Liver (tissue), 9 donors: Measurements from ENCODE around the gene TSPAN32. TPM values are rescaled to one million over a fixed set of nuclear protein-coding genes. Genes with fewer than 3 reads are reported as not detected.
A peak's percentile ranks its signal among the peaks of the same experiment; 100 is the strongest.

Experiments used
- DNase-seq: peaks from one replicate; pipeline ENCODE4 v3.0.0-alpha.2; 2017; ENCODE audit warnings: low spot score
- H3K27ac ChIP-seq, 2 donors: one replicate each; pipeline ENCODE4 v1.7.0; 2013; ENCODE audit warnings: inconsistent platforms in 2 of 2, low read length in 2 of 2, control low read depth in 1 of 2, low read depth in 1 of 2, mild to moderate bottlenecking in 1 of 2
- H3K27me3 ChIP-seq, 4 donors: one replicate each; pipeline versions ENCODE4 v1.6.1 to v1.7.0; 2013; ENCODE audit warnings: low read length in 3 of 4, inconsistent platforms in 1 of 4, mild to moderate bottlenecking in 1 of 4, moderate library complexity in 1 of 4; ENCODE audit not compliant: control insufficient read depth in 4 of 4, insufficient read depth in 4 of 4
- H3K36me3 ChIP-seq, 4 donors: one replicate each; pipeline versions ENCODE4 v1.6.1 to v1.7.0; 2013; ENCODE audit warnings: low read length in 3 of 4, mild to moderate bottlenecking in 3 of 4, low read depth in 1 of 4, moderate library complexity in 1 of 4; ENCODE audit not compliant: control insufficient read depth in 4 of 4, insufficient read depth in 3 of 4
- H3K4me1 ChIP-seq, 4 donors: one replicate each; pipeline versions ENCODE4 v1.6.1 to v1.7.0; 2013; ENCODE audit warnings: low read length in 3 of 4, mild to moderate bottlenecking in 3 of 4, moderate library complexity in 1 of 4; ENCODE audit not compliant: control insufficient read depth in 4 of 4, insufficient read depth in 4 of 4
- H3K4me3 ChIP-seq, 3 donors: one replicate each; pipeline versions ENCODE4 v1.6.1 to v1.7.0; 2013; ENCODE audit warnings: low read length in 3 of 3, control low read depth in 1 of 3, low read depth in 1 of 3, mild to moderate bottlenecking in 1 of 3
- H3K9ac ChIP-seq, 2 donors: one replicate each; pipeline ENCODE4 v1.7.0; 2013; ENCODE audit warnings: low read length in 2 of 2, mild to moderate bottlenecking in 2 of 2, moderate library complexity in 2 of 2, control low read depth in 1 of 2, low read depth in 1 of 2
- H3K9me3 ChIP-seq, 4 donors: one replicate each; pipeline versions ENCODE4 v1.6.1 to v1.7.0; 2013; ENCODE audit warnings: low read length in 3 of 4; ENCODE audit not compliant: control insufficient read depth in 4 of 4
- EGR1 ChIP-seq, 2 donors: IDR thresholded peaks; 2 replicates each; pipeline ENCODE4 v1.6.1; 2016 to 2018; ENCODE audit warnings: antibody characterized with exemption in 2 of 2, low read depth in 2 of 2
- FOXA1 ChIP-seq: IDR thresholded peaks from 2 replicates; pipeline ENCODE4 v1.6.1; 2016; ENCODE audit warnings: antibody characterized with exemption
- FOXA2 ChIP-seq: IDR thresholded peaks from 2 replicates; pipeline ENCODE4 v1.6.1; 2016; ENCODE audit warnings: antibody characterized with exemption
- GABPA ChIP-seq, 2 donors: IDR thresholded peaks in 1 of 2; conservative IDR thresholded peaks in 1 of 2; 2 replicates each; pipeline ENCODE4 v1.6.1; 2016; ENCODE audit warnings: antibody characterized with exemption in 2 of 2, mild to moderate bottlenecking in 1 of 2, moderate library complexity in 1 of 2
- HNF4A ChIP-seq, 2 donors: conservative IDR thresholded peaks; 2 replicates each; pipeline ENCODE4 v1.6.1; 2016; ENCODE audit warnings: antibody characterized with exemption in 2 of 2, mild to moderate bottlenecking in 2 of 2
- HNF4G ChIP-seq: IDR thresholded peaks from 2 replicates; pipeline ENCODE4 v1.6.1; 2016; ENCODE audit warnings: antibody characterized with exemption
- JUND ChIP-seq, 2 donors: IDR thresholded peaks; 2 replicates each; pipeline ENCODE4 v1.6.1; 2016; ENCODE audit warnings: antibody characterized with exemption in 2 of 2
- NR2F2 ChIP-seq: IDR thresholded peaks from 2 replicates; pipeline ENCODE4 v1.6.1; 2016; ENCODE audit warnings: antibody characterized with exemption
- RXRA ChIP-seq, 2 donors: IDR thresholded peaks; 2 replicates each; pipeline ENCODE4 v1.6.1; 2017 to 2018; ENCODE audit warnings: antibody characterized with exemption in 2 of 2, mild to moderate bottlenecking in 1 of 2
- TAF1 ChIP-seq: conservative IDR thresholded peaks from 2 replicates; pipeline ENCODE4 v1.6.1; 2016; ENCODE audit warnings: antibody characterized with exemption, mild to moderate bottlenecking
- WGBS: extraction: QIAGEN DNeasy Blood & Tissue Kit; methylation state at CpG from one replicate; pipeline ENCODE4 v1.1.7; 2013; 5-methylcytosine and 5-hydroxymethylcytosine counted together
- polyA plus RNA-seq, 2 donors: library from polyadenylated mRNA; stranded (reverse) in 1 of 2; unstranded in 1 of 2; fragments of 200-250 nt in 1 of 2; fragments of >200 nt in 1 of 2; fragmentation: Nextera tagmentation in 1 of 2; extraction: Ambion mirVana in 1 of 2; gene quantifications; one replicate each; pipeline versions ENCODE4 v1.2.1 to v1.2.3, GENCODE V29; 2013 to 2015
- total RNA-seq, 2 donors: library from RNA; depleted of rRNA; stranded (reverse); fragments of >200 nt; gene quantifications; one replicate each; pipeline ENCODE4 v1.2.3, GENCODE V29; 2014
- TF ChIP-seq, protein P1 (sequence below): IDR thresholded peaks from 2 replicates; pipeline ENCODE4 v1.6.1; 2016; ENCODE audit warnings: antibody characterized with exemption
- TF ChIP-seq, protein P2 (sequence below): IDR thresholded peaks from 2 replicates; pipeline ENCODE4 v1.6.1; 2016; ENCODE audit warnings: antibody characterized with exemption
- TF ChIP-seq, protein P3 (sequence below): IDR thresholded peaks from 2 replicates; pipeline ENCODE4 v1.6.1; 2016; ENCODE audit warnings: antibody characterized with exemption
- donor health status: healthy.
- donor health status: healthy.
- donor health status: healthy.
- donor health status: healthy.
- donor health status: healthy.

TSPAN32 gene
- total and polyA plus RNA-seq, 4 donors: 0.25 to 71.4 (median 0.45) TPM

DNA sequence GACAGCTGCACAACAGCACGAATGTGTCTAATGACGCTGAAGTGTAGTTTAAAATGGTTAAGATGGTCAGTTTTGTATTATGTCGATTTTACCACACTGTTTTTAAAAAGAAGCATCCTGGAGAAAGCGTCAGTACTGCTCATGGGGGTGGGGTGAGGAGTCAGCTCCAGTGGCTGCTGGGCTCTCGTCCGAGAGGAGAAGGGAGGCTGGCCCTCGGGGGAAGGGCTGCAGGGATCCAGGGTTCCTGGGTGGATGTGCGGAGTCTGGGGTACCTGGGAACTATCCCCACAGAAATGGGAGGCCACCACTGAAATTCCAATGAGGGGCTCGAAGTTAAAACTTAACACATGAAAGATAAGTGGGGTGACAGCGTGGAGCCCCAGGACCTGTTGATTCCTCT is 12.0 kb upstream of the TSPAN32 start (continued):
- TF ChIP-seq NR2F2: no peak
- TF ChIP-seq, protein P1, sequence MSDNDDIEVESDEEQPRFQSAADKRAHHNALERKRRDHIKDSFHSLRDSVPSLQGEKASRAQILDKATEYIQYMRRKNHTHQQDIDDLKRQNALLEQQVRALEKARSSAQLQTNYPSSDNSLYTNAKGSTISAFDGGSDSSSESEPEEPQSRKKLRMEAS: no peak
- TF ChIP-seq FOXA2: no peak
- TF ChIP-seq, protein P2, sequence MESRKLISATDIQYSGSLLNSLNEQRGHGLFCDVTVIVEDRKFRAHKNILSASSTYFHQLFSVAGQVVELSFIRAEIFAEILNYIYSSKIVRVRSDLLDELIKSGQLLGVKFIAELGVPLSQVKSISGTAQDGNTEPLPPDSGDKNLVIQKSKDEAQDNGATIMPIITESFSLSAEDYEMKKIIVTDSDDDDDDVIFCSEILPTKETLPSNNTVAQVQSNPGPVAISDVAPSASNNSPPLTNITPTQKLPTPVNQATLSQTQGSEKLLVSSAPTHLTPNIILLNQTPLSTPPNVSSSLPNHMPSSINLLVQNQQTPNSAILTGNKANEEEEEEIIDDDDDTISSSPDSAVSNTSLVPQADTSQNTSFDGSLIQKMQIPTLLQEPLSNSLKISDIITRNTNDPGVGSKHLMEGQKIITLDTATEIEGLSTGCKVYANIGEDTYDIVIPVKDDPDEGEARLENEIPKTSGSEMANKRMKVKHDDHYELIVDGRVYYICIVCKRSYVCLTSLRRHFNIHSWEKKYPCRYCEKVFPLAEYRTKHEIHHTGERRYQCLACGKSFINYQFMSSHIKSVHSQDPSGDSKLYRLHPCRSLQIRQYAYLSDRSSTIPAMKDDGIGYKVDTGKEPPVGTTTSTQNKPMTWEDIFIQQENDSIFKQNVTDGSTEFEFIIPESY: no peak
- no peak for TF ChIP-seq JUND (IDR thresholded peaks at IDR 0.05)
- no peak for TF ChIP-seq EGR1 (IDR thresholded peaks at IDR 0.05; ENCODE audit: low read depth in 2 of 2)
- no peak for TF ChIP-seq GABPA (IDR thresholded peaks at IDR 0.05 in 1 of 2, conservative IDR thresholded peaks at IDR 0.05 in 1 of 2)
- no peak for TF ChIP-seq HNF4G

GRCh38 chr11:2290351-2290841 is 11.4 kb upstream of the TSPAN32 start:
- WGBS: 37% methylated on average over 10 of the region's 10 CpGs
- TF ChIP-seq FOXA1 (no peak), JUND (IDR thresholded peaks at IDR 0.05) (no peak), TAF1 (no peak), HNF4A (conservative IDR thresholded peaks at IDR 0.05) (no peak), FOXA2 (no peak)
- TF ChIP-seq, protein P3, sequence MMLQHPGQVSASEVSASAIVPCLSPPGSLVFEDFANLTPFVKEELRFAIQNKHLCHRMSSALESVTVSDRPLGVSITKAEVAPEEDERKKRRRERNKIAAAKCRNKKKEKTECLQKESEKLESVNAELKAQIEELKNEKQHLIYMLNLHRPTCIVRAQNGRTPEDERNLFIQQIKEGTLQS: no peak
- TF ChIP-seq, protein P2: no peak
- H3K4me1 ChIP-seq: peaks cover 0 to 5% (median 2%) of the 10 kb centered on the region in 4 donors
- H3K9me3 ChIP-seq: no peaks in the 10 kb centered on the region
- no peaks in the 10 kb centered on the region for H3K36me3 ChIP-seq
- DNase-seq: peak; percentile 25
- no peak overlapping the region for H3K9ac ChIP-seq
- H3K27ac ChIP-seq: no peak overlapping the region
- H3K4me3 ChIP-seq: no peak overlapping the region
- H3K27me3 ChIP-seq: peaks cover 0 to 3% (median 1%) of the 10 kb centered on the region in 4 donors

DNA sequence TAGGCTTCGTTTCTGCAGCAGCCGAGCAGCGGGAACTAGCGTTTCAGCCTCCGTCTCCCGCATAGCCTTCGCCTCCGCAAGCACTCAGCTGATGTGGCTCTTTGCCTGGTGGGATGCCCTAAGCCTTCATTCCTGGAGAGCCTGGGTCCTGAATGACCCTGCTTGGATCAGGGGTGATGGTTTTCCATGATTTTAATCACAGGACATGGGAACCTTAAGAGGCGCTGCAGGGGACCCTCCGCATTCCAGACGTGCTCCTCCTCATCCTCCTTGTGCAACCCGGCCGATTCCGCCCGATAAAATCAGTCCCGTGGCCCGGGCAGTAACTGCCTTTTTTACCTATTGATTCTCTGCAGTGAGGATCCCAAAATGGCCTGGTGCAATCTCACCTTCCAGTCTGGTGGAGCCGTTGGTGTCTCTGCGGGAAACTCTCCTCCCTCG is 8.3 kb upstream of the TSPAN32 start:
- H3K27me3 ChIP-seq: peaks cover 0 to 2% (median 0%) of the 10 kb centered on the region in 4 donors
- H3K9me3 ChIP-seq: no peaks in the 10 kb centered on the region
- H3K4me3 ChIP-seq: no peak overlapping the region
- DNase-seq: peak; percentile 21
- H3K9ac ChIP-seq: no peak overlapping the region
- WGBS: 83% methylated on average over 20 of the region's 20 CpGs
- no peaks in the 10 kb centered on the region for H3K36me3 ChIP-seq
- peaks cover 0 to 4% (median 2%) of the 10 kb centered on the region in 4 donors for H3K4me1 ChIP-seq
- TF ChIP-seq RXRA (IDR thresholded peaks at IDR 0.05) (no peak), FOXA2 (no peak), HNF4A (conservative IDR thresholded peaks at IDR 0.05) (no peak), EGR1 (IDR thresholded peaks at IDR 0.05; ENCODE audit: low read depth in 2 of 2) (no peak), GABPA (IDR thresholded peaks at IDR 0.05 in 1 of 2, conservative IDR thresholded peaks at IDR 0.05 in 1 of 2) (no peak), HNF4G (no peak), TAF1 (no peak), JUND (IDR thresholded peaks at IDR 0.05) (no peak)
- TF ChIP-seq, protein P2: no peak
- TF ChIP-seq, protein P3: no peak
- no peak overlapping the region for H3K27ac ChIP-seq
